ENCODE measurements around the gene ABTB2. TPM values are rescaled to one million over a fixed set of nuclear protein-coding genes. Genes with fewer than 3 reads are reported as not detected.

The ABTB2 gene
- total and polyA plus RNA-seq, 2 experiments from 2014 or later = 12.4 to 14.3 TPM

GRCh38 chr11:34194576-34195335 lies 163.1 kb downstream of the ABTB2 start:
- Histone ChIP-seq H3K4me3 (no peak overlapping the region), H3K27ac (no peak overlapping the region)
- TF ChIP-seq EZH2phosphoT487 (IDR thresholded peaks at IDR 0.05; ENCODE audit: low read depth, severe bottlenecking, unreplicated experiment) (no peak), CTCF (IDR thresholded peaks at IDR 0.05; ENCODE audit: poor library complexity) (no peak), EZH2 (IDR thresholded peaks at IDR 0.05; ENCODE audit: borderline replicate concordance) (no peak)

GRCh38 chr11:34192481-34193401 lies 165.1 kb downstream of the ABTB2 start:
- peak; percentile 44 for DNase-seq (ENCODE audit: low spot score)
- Histone ChIP-seq H3K4me3 (no peak overlapping the region), H4K20me1 (ENCODE audit: insufficient read depth, poor library complexity, severe bottlenecking) (no peaks in the 10 kb centered on the region), H3K9me3 (ENCODE audit: low read depth) (no peaks in the 10 kb centered on the region), H3K36me3 (replicated peaks; ENCODE audit: insufficient read depth, low read depth) (no peaks in the 10 kb centered on the region), H3K9me2 (replicated peaks; ENCODE audit: insufficient read depth) (no peaks in the 10 kb centered on the region), H3K4me2 (no peak overlapping the region), H3K27ac (no peak overlapping the region), H3K4me1 (ENCODE audit: insufficient read depth) (peaks cover 14% of the 10 kb centered on the region), H2AFZ (no peak overlapping the region), H3K79me2 (no peaks in the 10 kb centered on the region), H3K27me3 (no peaks in the 10 kb centered on the region)
- WGBS (ENCODE audit: low lambda C conversion rate, missing lambda C conversion rate) = 74% methylated on average over 13 of the region's 14 CpGs
- no peak for TF ChIP-seq EZH2 (IDR thresholded peaks at IDR 0.05; ENCODE audit: borderline replicate concordance)
- no peak for TF ChIP-seq CTCF (IDR thresholded peaks at IDR 0.05; ENCODE audit: poor library complexity)
- no peak for TF ChIP-seq EZH2phosphoT487 (IDR thresholded peaks at IDR 0.05; ENCODE audit: low read depth, severe bottlenecking, unreplicated experiment)

More at GRCh38 chr11:34194576-34195335, 163.1 kb downstream of the ABTB2 start:
- no peaks in the 10 kb centered on the region for H3K9me2 ChIP-seq (replicated peaks; ENCODE audit: insufficient read depth)
- 87% methylated on average over 10 of the region's 13 CpGs for WGBS (ENCODE audit: low lambda C conversion rate, missing lambda C conversion rate)
- no peaks in the 10 kb centered on the region for H3K9me3 ChIP-seq (ENCODE audit: low read depth)
- H3K79me2 ChIP-seq = no peaks in the 10 kb centered on the region
- H3K36me3 ChIP-seq (replicated peaks; ENCODE audit: insufficient read depth, low read depth) = no peaks in the 10 kb centered on the region
- no peak overlapping the region for H2AFZ ChIP-seq
- H4K20me1 ChIP-seq (ENCODE audit: insufficient read depth, poor library complexity, severe bottlenecking) = no peaks in the 10 kb centered on the region
- no peak overlapping the region for H3K4me2 ChIP-seq
- H3K4me1 ChIP-seq (ENCODE audit: insufficient read depth) = peaks cover 5% of the 10 kb centered on the region
- no peaks in the 10 kb centered on the region for H3K27me3 ChIP-seq
- DNase-seq (ENCODE audit: low spot score) = no peak

GRCh38 chr11:34191578-34191977 lies 166.2 kb downstream of the ABTB2 start:
- no peak for TF ChIP-seq EZH2phosphoT487 (IDR thresholded peaks at IDR 0.05; ENCODE audit: low read depth, severe bottlenecking, unreplicated experiment)
- no peak for TF ChIP-seq EZH2 (IDR thresholded peaks at IDR 0.05; ENCODE audit: borderline replicate concordance)
- TF ChIP-seq CTCF (IDR thresholded peaks at IDR 0.05; ENCODE audit: poor library complexity) = no peak
- Histone ChIP-seq H3K4me1 (ENCODE audit: insufficient read depth) (peaks cover 16% of the 10 kb centered on the region), H3K9me2 (replicated peaks; ENCODE audit: insufficient read depth) (no peaks in the 10 kb centered on the region), H3K27me3 (no peaks in the 10 kb centered on the region), H3K9me3 (ENCODE audit: low read depth) (no peaks in the 10 kb centered on the region), H3K27ac (no peak overlapping the region), H3K36me3 (replicated peaks; ENCODE audit: insufficient read depth, low read depth) (no peaks in the 10 kb centered on the region), H4K20me1 (ENCODE audit: insufficient read depth, poor library complexity, severe bottlenecking) (no peaks in the 10 kb centered on the region), H2AFZ (no peak overlapping the region), H3K4me2 (no peak overlapping the region), H3K4me3 (no peak overlapping the region), H3K79me2 (no peaks in the 10 kb centered on the region)
- no peak for DNase-seq (ENCODE audit: low spot score)
- WGBS (ENCODE audit: low lambda C conversion rate, missing lambda C conversion rate) = 90% methylated on average over 5 of the region's 5 CpGs
